Activated CD8-positive, alpha-beta memory T cell treated with anti-CD3 and anti-CD28 coated beads, Interleukin-2, amount 50 U/mL, for 1 hour (primary cell): Measurements from ENCODE around the gene RTN4RL1.

Experiments
- DNase-seq: peaks from one replicate; pipeline ENCODE4 v3.0.0-alpha.2; 2020; ENCODE audit errors: extremely low read depth

Gene RTN4RL1

DNA sequence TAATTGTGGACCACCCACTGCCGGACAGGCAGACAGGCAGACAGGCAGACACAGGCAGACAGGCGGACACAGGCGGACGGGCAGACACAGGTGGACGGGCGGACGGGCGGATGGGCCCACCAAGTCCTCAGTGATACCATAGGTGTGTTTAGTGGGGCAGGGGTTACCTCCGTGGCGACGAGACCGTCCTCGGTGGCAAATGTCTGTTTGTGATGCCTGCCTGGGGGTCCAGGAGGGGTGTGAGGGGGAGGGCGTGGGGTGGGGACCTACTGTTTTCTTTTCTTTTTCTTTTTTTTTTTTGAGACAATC, 76.7 kb downstream of the RTN4RL1 start:
- no peak for DNase-seq

DNA sequence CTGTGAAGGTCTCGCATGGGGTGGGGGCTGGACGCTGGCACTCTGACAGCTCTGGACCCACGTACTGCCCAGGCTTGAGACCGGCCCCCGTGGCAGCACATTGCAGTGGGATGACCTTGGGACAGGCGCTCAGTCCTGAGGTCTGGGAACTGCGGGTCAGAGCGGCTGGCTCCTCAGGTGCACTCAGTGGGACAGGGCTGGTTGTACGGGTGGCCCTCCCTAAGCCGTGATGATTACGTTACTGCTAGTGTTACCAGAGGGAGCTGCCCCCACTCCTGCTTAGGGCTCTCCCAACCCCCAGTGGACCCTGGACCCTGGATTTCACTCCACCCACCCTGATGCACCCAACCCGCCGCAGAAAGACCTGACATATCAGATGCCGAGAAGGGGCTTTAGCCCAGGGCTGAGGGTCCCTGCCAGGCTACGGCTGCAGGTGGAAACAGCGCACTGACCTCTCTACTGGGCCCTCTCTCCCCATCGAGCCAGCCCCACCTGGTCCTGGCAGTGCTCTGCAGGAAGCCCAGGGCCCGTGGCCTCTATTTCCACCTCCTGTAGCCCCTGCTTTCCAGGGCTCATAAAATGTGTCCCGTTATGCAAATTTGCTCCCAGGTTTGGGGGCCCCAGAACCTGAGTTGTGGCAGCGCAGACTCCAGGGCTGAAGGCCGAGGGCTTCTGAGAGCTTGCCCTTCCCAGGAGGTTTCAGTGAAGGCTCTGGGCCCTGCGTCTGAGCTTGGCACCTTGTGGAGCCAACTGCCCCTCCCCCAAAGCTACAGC, 77.2 kb downstream of the RTN4RL1 start:
- DNase-seq = no peak

- no peak for DNase-seq
Observed at GRCh38 chr17:1947229-1947742, 77.8 kb downstream of the RTN4RL1 start.

DNA sequence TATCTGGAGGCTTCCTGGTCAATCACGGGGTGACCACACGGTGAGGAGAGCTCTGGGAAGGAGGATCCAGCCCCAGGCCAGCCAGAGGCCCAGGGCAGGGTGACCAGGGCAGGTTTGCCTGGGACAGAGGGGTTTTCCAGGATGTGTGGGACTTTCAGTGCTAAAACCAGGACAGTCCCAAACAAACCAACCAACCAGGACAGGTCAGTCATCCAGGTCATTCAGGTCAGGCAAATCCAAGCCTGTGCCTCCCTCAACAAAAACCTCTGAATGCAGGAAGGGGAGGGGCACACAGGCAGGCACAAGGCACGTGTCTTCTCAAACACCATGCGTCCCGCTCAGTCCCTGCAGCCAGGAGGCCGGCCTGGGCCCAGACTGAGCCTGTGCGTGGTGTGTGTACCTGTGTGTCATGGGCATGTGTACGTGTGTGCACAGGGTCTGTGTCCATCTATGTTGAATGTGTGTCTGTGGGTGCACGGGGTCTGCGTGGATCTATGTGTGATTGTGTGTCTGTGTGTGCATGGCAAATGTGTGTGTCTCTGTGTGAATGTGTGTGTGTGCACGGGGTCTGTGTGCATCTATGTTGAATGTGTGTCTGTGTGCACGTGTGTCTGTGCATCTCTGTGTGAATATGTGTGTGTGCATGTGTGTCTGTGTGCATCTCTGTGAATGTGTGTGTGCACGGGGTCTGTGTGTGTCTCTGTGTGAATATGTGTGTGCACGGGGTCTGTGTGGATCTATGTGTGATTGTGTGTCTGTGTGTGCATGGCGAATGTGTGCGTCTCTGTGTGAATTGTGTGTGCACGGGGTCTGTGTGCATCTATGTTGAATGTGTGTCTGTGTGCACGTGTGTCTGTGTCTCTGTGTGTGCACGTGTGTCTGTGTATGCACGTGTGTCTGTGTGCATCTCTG, 78.9 kb downstream of the RTN4RL1 start:
- DNase-seq = no peak

GRCh38 chr17:1945621-1946020, 79.5 kb downstream of the RTN4RL1 start:
- DNase-seq = no peak

- no peak for DNase-seq
Observed at GRCh38 chr17:1943436-1943831, 81.7 kb downstream of the RTN4RL1 start.

DNA sequence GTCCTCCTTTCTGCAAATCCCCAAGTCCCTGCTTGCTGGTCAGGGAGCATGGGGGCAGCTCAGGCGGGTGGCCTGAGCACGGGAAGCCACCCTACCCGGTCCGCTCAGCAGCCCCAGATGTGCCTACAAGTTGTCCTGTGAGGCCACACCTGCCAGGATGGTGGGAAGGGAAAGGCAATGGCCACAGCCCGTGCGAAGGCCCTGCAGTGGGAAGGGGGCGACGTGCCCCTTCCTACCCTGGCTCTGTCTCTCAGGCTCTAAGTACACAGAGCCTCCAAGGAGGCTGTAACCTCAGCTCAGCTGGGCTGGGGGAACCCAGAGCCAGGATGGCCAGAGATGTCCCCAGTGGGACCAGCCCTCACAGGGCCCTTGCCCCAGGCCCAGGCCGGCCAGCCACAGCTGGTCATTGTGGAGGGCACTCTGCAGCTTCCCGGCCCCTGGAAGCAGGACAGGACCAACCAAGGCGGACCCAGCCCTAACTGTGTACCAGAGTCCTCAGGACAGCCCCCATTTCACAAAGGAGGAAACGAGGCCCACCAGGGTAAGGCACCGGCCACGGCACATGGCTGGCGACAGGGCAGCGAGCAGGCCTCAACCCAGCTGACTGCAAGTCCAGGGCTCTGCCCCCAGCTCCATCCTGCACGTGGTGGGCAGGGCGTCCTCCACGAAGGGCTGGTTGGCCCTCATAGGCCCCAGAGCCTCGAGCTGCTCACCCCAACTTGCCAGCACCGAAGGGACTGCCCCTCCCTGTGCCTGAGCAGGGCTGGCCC, 82.3 kb downstream of the RTN4RL1 start:
- DNase-seq = no peak

- DNase-seq = no peak
Observed at GRCh38 chr17:1942066-1942365, 83.1 kb downstream of the RTN4RL1 start.

- no peak for DNase-seq
Observed at GRCh38 chr17:1941272-1942065, 83.7 kb downstream of the RTN4RL1 start.

GRCh38 chr17:1940810-1941185, 84.3 kb downstream of the RTN4RL1 start:
- DNase-seq = no peak

- DNase-seq = no peak
Observed at GRCh38 chr17:1939981-1940809, 84.9 kb downstream of the RTN4RL1 start.

GRCh38 chr17:1937461-1937860, 87.7 kb downstream of the RTN4RL1 start:
- DNase-seq = no peak

DNA sequence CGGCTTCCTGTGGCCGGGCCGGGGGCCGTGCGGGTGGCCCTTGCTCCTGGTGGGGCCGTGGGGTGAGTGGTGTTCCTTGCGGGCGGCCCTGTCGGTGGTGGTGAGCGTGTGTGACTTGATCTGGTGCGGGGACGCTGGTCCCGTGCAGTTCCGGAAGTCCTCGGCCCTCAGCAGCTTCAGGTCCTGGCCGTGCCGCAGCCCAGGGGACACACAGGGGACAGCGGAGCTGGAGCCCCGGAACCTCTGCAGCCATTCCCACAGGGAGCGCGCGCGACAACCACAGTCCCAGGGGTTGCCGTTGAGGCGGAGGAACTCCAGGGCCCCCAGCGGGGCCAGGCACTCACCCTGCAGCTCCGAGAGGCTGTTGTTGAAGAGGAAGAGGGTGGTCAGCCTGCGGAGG, 88.4 kb downstream of the RTN4RL1 start:
- no peak for DNase-seq

DNA sequence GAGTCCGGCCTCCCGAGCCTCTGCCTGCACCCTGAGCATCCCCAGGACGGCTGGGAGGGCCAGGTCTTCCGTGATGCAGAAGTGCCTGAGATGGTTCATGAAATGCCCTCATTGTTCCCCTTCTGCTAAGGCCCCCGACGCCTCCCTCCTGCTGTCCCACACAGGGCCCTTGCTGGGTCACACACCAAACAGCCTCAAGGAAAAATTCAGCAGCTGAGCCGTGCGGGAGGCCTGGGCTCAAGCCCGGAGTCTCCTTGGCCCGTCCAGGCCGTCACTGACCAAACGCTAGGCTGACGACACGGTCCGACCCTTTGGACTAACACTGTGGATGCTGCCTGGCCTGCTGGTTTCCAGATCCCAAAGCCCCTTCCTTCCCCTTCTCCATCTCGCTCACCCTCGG, 90.2 kb downstream of the RTN4RL1 start:
- DNase-seq = no peak

- no peak for DNase-seq
Observed at GRCh38 chr17:1933875-1934715, 91.0 kb downstream of the RTN4RL1 start.

- no peak for DNase-seq
Observed at GRCh38 chr17:1931844-1932579, 93.1 kb downstream of the RTN4RL1 start.

GRCh38 chr17:1930337-1930645, 94.8 kb downstream of the RTN4RL1 start:
- no peak for DNase-seq

- no peak for DNase-seq
Observed at GRCh38 chr17:1928976-1929375, 96.2 kb downstream of the RTN4RL1 start.

- DNase-seq = no peak
Observed at GRCh38 chr17:1920948-1921351, 104.2 kb downstream of the RTN4RL1 start.
